Osteocyte (in vitro differentiated cells): ENCODE results near the gene ARFGAP2. TPM values are rescaled to one million over a fixed set of nuclear protein-coding genes. Genes with fewer than 3 reads are reported as not detected.
A peak's percentile ranks its signal among the peaks of the same experiment; 100 is the strongest.

Experiments
- DNase-seq: peaks from one replicate; pipeline ENCODE4 v3.0.0; 2021; ENCODE audit warnings: mixed read lengths; ENCODE audit not compliant: unreplicated experiment; ENCODE audit errors: extremely low spot score
- H3K27ac Mint-ChIP-seq: one replicate; pipeline ENCODE4 v1.8.0; 2021; ENCODE audit warnings: mild to moderate bottlenecking, mixed read lengths; ENCODE audit not compliant: unreplicated experiment
- H3K27me3 Mint-ChIP-seq: one replicate; pipeline ENCODE4 v1.8.0; 2021; ENCODE audit warnings: mixed read lengths; ENCODE audit not compliant: unreplicated experiment
- H3K36me3 Mint-ChIP-seq: one replicate; pipeline ENCODE4 v1.8.0; 2021; ENCODE audit warnings: mixed read lengths; ENCODE audit not compliant: unreplicated experiment
- H3K4me1 Mint-ChIP-seq: one replicate; pipeline ENCODE4 v1.8.0; 2021; ENCODE audit warnings: mixed read lengths; ENCODE audit not compliant: unreplicated experiment
- H3K4me3 Mint-ChIP-seq: one replicate; pipeline ENCODE4 v1.8.0; 2021; ENCODE audit warnings: mild to moderate bottlenecking, moderate library complexity, mixed read lengths; ENCODE audit not compliant: unreplicated experiment
- H3K9me3 Mint-ChIP-seq: one replicate; pipeline ENCODE4 v1.8.0; 2021; ENCODE audit warnings: mixed read lengths; ENCODE audit not compliant: unreplicated experiment
- total RNA-seq: library from RNA; stranded (reverse); gene quantifications from 2 replicates; pipeline ENCODE4 v1.2.1, GENCODE V29; 2021
- TF ChIP-seq, protein P1 (sequence below): fragments of 200-600 bp; sonication (generic); IDR thresholded peaks from 2 replicates; pipeline ENCODE4 v1.5.0; 2021; ENCODE audit warnings: antibody characterized with exemption, mild to moderate bottlenecking, moderate library complexity

ARFGAP2 gene
- total RNA-seq, 1 donor from 2014 or later, result 73.4 TPM

DNA sequence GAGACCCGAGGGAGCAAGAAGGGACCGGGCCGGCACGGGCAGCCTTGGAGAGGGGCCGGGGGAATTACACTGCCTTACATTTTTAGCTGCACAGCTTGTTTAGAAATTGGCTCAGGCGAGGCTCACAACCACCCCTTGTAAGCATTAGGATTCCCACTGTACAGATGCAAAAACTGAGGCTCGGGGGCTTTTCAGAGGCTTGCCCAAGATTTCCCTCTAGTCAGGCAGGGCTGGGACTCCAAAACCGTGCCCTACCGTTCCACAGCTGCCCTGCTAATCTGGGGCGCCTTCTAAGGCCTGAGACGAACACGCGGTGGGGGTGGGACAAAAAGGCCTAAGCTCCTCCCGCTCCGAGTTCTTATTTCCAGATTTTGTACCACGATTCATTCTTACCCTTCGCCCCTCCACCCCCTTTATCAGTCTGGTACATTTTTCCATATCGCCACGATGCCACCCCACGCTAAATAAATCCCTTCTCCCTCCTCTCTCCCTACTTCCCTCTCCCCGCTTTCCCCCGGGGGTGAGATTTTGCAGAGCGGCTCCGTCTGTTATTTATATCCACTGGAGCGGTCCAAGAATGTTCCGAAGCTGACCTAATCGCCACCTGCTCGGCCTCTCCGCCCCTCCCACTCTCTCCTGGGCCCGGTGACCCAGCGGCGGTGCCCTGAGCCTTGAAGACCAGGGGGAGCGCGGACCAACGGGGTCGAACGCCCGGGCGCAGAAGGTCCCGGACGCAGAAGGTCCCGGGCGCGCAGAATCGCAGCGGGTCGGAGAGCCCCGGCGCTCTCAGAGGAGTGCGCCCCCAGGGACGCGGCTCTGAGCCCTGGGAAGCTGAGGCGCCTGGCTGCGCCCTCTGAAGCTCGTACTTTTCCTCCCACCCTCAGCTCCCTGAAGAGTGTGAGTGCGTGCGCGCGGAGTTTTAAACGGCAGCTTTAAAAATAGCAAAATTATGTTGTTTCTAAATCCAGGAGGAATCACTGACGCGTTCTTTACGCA lies 10.3 kb upstream of the ARFGAP2 start:
- Mint-ChIP-seq H3K27ac (peak overlapping the region; percentile 90), H3K4me1 (peaks cover 54% of the 10 kb centered on the region)
- no peak for DNase-seq

DNA sequence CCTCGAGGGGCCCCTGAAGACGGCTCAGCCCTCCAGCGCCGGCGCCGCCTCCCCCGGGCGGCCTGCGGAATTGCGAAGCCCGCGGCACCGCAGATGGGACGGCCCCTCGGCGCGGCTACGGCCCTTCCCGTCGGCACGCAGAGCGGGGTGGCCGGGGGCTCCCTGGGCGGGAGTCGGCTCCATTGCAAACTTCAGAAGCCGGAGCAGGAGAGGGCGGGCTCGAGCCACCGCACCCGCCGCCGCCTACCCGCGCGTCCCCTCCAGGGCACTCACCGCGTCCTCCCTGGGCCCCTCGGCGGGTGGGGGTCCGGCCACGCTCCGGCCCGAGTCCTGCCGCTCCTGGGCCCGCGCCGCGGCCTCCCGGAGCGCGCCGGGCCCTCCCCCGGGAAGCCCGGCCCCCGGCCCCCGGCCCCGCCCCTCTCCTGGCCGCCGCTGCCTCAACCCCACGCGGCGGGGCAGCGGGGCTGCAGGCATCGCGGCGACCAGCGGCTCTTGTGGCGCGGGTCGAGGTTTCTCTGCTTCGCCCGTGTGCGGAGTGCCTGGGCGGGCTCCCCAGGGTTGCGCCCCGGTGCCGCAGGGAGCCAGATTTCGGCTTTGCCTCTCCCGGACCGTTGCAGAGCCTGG lies 9.5 kb upstream of the ARFGAP2 start, which contains the start of gene PACSIN3:
Gene PACSIN3 (minus strand): TSS at position 359 of the 624 bp plus-strand sequence. CDS start 3,707 bp downstream, outside the sequence.
- Mint-ChIP-seq H3K9me3 (no peaks in the 10 kb centered on the region), H3K4me1 (peaks cover 54% of the 10 kb centered on the region), H3K27me3 (no peaks in the 10 kb centered on the region), H3K36me3 (peaks cover 5% of the 10 kb centered on the region), H3K27ac (peak within 1 kb of the TSS; percentile 91), H3K4me3 (peak within 1 kb of the TSS; percentile 86)
- TF ChIP-seq, protein P1, sequence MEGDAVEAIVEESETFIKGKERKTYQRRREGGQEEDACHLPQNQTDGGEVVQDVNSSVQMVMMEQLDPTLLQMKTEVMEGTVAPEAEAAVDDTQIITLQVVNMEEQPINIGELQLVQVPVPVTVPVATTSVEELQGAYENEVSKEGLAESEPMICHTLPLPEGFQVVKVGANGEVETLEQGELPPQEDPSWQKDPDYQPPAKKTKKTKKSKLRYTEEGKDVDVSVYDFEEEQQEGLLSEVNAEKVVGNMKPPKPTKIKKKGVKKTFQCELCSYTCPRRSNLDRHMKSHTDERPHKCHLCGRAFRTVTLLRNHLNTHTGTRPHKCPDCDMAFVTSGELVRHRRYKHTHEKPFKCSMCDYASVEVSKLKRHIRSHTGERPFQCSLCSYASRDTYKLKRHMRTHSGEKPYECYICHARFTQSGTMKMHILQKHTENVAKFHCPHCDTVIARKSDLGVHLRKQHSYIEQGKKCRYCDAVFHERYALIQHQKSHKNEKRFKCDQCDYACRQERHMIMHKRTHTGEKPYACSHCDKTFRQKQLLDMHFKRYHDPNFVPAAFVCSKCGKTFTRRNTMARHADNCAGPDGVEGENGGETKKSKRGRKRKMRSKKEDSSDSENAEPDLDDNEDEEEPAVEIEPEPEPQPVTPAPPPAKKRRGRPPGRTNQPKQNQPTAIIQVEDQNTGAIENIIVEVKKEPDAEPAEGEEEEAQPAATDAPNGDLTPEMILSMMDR, result peak; percentile 33
- peak; percentile 84 for DNase-seq

More for the DNA sequence above, 10.3 kb upstream of the ARFGAP2 start:
- Mint-ChIP-seq H3K9me3 (no peaks in the 10 kb centered on the region), H3K36me3 (peaks cover 5% of the 10 kb centered on the region), H3K27me3 (no peaks in the 10 kb centered on the region), H3K4me3 (peak overlapping the region; percentile 73)
- TF ChIP-seq, protein P1, result no peak

DNA sequence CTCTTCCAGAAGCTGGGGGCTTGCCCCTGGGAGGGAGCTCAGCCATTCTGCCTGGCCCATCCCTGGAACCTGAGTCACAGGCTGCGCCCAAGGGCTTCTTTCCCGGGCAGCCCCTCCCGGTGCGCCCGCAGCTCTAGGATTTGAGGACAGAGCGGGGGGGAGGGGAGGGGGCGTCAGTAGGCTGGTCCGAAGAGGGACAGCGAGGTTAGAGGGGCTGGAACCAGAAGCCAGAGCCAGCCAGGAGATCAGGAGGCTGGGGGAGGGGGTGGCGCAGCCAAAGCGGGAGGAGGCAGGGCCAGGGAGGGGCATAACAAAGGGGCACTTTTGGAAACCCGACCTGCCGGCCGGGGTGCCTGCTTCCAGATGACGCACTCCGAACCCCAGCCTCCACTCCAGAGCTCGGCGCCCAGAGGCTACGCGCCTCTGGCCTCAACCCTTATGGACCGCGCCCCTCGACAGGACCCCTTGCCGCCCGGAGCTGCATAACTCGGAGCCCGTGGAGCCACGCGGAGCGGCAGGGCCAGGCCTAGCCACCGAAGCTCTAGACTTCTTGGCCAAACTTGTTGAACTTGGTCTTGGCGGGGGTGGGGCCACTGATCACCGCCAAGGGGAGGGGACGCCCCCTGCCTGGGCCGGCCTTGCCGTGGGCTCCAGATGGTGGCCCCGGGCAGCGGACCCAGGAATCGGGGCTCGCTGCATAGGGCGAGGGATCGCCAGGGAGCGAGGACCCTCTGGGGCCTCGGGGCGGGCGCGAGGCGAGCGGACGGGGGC lies 8.8 kb upstream of the ARFGAP2 start:
- peak; percentile 85 for DNase-seq
- TF ChIP-seq, protein P1, result no peak
- Mint-ChIP-seq H3K4me1 (peaks cover 52% of the 10 kb centered on the region), H3K9me3 (no peaks in the 10 kb centered on the region), H3K27me3 (no peaks in the 10 kb centered on the region), H3K36me3 (peaks cover 5% of the 10 kb centered on the region), H3K4me3 (peak overlapping the region; percentile 86), H3K27ac (peak overlapping the region; percentile 91)

DNA sequence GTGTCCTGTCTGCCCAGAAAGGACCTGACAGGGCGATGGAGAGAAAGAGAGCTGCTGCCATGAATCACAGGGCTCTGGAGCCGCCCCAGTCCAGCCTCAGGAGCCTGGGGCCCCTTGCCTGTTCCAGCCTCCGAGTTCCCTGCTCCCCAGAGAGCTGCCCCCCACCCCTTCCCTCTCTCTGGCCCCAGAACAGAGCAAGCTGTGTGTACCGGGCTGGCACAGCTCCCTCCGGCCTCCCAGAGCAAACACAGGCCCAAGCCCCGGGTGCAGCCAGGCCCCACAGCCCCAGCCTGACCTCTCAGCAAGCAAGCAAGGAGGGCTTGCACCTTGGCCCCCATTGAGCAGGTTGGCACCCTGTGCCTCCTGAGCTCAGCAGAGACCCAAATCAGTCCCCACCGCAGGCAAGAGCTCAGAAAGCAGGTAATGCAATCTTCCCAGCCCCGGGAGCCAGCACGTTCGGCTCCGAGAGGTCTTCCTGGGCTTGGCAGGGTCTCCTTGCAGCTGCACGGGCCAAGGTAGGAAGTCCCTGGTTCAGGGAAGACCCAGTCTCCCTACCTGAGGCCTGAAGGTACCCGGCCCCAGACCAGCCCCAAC lies 8.1 kb upstream of the ARFGAP2 start:
- Mint-ChIP-seq H3K27me3 (no peaks in the 10 kb centered on the region), H3K9me3 (no peaks in the 10 kb centered on the region), H3K36me3 (peaks cover 7% of the 10 kb centered on the region), H3K4me3 (peak overlapping the region; percentile 86), H3K27ac (peak overlapping the region; percentile 91), H3K4me1 (peaks cover 49% of the 10 kb centered on the region)
- TF ChIP-seq, protein P1, result no peak
- DNase-seq, result no peak
